Measurements from ENCODE around the gene MYL3.

MYL3 gene

DNA sequence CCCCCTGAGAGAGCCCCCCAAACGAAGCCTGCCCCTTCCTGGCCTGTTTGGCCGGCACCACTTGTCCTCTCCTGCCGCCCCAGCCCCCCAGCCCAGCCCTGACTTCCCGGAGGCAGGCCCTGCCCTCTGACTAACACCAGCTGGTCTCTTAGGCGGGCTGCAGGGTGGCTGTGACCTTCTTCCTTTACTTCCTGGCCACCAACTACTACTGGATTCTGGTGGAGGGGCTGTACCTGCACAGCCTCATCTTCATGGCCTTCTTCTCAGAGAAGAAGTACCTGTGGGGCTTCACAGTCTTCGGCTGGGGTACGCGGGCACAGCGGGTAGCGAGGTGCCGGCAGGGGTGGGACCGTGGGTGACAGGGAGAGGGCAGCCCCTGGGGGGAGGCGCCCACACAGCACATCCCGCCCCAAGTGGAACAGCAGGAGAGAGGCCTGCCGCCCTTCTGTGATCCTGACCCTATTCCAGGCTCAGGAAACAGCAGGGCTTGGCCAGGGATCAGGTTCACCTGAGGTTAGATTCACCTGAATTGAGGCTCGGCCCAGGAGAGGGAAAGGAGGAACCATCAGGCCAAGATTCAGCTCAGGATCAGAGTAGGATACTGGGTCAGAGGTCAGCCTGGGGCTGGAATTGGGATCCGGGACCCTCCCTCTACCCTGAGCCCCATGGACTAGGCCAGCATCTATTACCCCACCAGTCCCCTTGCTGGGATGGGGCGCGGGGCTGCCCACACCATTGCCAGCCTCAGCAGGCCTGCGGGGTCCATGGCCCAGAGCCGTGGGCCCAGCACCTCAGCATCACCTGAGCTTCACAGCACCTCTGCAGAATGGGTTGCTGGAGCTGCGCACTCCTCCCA, 36.1 kb upstream of the MYL3 start:
- no peak for DNase-seq

- no peak for DNase-seq
Observed at GRCh38 chr3:46898321-46899150, 35.3 kb upstream of the MYL3 start.

GRCh38 chr3:46897829-46898320, 34.6 kb upstream of the MYL3 start:
- DNase-seq, result no peak

GRCh38 chr3:46897031-46897430, 33.8 kb upstream of the MYL3 start:
- DNase-seq, result no peak

- DNase-seq, result no peak
Observed at GRCh38 chr3:46896386-46896785, 33.1 kb upstream of the MYL3 start.

DNA sequence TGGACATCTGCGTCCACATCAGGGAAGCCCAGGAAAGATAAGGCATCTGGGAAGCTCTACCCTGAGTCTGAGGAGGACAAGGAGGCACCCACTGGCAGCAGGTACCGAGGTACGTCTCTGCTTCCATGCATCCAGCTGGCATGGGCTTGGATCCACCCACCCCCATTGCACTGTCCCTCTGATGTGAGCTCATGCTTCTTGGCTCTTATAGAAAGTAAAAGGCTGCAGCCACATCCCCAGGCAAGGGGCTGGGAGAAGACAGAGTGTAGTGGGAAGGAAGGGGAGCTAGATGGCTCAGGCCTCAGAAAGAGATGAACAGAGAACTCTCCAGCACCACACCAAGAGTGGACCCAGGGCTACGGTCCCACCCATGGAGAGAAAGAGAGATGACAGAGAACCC, 32.5 kb upstream of the MYL3 start:
- DNase-seq, result no peak

DNA sequence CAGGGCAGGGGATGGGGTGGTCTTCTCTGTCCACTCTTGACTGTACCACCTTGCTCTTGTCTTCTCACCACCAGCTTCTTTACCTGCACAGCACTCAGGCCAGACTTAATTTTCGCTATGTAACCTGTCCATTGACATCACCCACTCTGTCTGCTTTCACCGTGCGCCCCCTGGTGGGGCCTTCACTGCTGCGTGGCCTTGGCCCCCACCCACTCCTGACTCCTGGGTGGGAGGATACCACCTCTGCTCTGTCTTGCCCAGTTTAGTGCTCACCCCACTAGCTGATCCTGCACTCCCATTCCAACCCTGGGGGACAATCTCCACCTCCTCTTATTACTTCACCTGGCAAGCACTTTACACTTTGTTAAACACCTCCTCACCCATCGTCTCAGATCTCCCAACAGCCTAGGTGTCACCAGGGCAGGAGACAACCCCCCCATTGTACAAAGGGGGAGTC, 32.0 kb upstream of the MYL3 start:
- DNase-seq, result peak; percentile 23

DNA sequence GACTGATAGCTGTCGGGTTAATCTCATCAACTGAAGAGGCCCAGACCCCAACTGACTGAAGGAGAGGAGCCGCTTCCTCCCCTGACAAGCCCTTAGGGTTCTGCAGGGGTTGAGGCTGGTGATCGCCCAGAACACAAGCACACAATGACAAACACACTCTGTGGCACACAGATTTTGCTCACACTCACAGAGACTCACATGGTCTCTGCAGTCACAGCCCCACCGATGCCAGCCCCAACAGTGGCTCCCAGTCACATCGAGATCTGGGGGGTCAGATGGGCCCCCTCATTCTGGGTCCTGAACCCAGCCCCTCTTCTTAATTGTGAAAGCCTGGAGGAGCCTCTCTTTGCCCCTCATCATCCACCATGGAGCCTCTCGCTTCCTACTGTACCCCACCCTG, 31.0 kb upstream of the MYL3 start:
- DNase-seq, result no peak

- no peak for DNase-seq
Observed at GRCh38 chr3:46893763-46894162, 30.5 kb upstream of the MYL3 start.

DNA sequence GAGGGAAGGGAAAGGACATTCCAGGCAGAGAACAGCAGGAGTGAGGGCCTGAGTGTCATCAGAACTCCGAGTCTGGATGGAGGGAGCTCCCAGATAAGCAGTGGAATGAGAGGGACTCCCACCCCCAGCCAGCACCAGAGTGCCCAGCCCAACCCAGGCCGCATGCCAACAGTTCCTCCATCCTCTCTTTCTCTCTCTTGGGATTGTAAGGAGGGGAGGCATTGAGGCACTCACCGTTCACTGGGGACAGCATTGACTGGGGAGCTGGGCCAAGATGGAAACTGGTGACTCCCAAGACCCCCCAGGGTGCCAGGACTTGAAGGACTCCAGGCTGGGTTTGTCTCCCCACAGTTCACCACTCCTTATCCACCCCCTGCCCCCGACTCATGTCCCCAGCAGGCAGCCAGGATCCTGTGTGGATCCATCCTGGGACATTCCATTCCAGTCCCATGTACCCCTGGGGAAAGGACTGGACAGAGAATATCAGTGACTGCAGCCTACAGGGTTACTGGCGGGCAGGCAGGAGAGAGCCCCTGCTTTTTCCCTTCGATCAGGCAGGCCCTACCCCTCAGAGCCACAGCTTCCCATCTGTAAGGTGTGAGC, 30.0 kb upstream of the MYL3 start:
- DNase-seq, result no peak

GRCh38 chr3:46892285-46893145, 29.3 kb upstream of the MYL3 start:
- DNase-seq, result no peak

DNA sequence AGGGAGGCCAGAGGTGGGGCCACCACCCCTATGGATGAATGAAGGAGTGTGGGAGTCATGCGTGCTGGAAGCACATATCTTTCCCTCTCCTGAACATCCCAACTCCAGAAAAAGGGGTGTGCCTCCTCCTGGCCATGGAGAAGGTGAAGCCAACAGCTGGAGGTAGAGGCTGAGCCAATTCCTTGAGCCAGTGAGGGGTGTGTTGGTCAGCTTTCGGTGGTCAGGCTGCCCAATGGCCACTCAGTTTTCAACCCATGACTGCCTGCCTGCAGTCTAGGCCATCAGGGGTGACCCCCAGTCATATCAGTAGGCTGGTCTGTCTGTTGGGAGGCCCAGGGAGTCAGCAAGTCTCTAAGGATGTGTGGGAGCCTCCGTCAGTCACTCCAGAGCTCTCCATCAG, 27.9 kb upstream of the MYL3 start:
- DNase-seq, result no peak

GRCh38 chr3:46890132-46890531, 26.9 kb upstream of the MYL3 start:
- no peak for DNase-seq

DNA sequence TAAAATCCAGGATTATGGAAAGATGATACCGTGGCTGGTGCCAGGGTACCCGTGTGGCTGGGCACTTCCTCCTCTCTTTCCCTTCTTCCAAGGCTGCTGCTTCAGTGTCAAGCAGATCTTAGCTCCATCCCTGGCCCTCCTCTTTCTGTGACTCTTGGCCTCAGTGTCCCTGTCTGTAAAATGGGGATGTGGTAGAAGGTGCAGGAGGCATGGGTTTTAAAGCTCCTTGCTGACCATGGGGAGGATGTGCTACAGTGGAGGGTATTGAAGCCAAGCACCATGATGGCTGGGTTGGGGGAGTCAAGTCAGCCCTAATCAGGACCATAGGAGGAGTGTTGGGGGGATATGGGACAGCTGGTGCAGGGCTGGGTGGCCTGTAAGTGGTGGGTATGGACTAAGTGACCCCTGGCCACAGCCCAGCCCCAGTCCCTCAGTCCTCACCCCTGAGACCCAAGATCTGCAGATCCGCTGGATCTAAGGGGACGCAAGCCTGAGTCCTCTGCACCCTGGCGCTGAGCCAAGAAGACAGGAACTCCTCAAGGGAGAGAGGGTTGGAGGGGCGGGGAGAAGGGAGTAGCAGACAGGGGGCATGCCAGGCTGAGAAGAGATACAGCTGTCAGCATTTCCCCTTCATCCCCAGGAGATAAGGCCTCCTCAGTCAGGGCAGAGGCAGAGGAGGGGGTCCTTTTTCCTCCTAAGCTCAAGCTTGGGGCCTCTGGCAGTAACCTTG, 26.3 kb upstream of the MYL3 start:
- DNase-seq, result no peak

- DNase-seq, result no peak
Observed at GRCh38 chr3:46888705-46889104, 25.5 kb upstream of the MYL3 start.

- no peak for DNase-seq
Observed at GRCh38 chr3:46887980-46888494, 24.8 kb upstream of the MYL3 start.

DNA sequence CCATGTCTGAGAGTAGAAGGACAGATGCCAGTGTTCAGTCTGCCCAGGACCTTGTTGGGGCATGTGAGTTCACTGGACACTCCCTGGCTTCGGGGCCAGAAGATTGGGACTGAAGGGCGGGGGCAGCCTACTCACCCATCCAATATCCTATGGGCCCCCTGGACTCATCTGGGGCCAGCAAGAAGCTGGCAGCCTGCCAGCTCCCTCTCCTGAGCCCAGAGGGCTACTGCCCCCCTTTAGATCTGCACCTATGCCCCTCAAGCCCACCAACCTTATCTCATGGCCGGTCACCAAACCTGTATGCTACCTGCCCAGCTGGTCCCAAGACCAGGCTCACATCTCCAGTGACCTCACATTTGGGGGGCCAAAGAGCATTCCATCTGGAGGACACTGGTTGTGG, 22.4 kb upstream of the MYL3 start:
- DNase-seq, result no peak

DNA sequence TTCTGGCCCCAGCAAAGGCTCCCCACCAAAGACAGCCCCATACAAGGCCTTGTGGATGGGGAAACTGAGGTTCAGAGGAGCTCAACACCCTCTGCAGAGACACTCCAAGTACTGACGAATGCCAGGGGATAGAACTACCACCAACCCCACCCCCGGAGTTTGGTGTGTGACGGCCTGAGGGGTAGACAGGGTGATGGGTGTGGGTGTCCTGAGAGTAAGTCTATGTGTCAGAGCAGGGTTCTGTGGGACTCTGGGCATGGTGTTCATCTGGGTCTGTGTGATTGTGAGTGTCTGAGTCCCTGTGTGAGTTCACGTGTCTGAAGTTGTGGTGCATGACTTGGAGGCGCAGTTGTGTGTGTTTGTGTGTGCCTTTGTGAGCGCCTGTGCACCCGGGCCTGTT, 21.7 kb upstream of the MYL3 start:
- no peak for DNase-seq

GRCh38 chr3:46884427-46884826, 21.2 kb upstream of the MYL3 start:
- DNase-seq, result no peak

- no peak for DNase-seq
Observed at GRCh38 chr3:46883830-46884185, 20.6 kb upstream of the MYL3 start.

- DNase-seq, result no peak
Observed at GRCh38 chr3:46883054-46883829, 20.0 kb upstream of the MYL3 start.
